PC-9 (cell line): ENCODE data around the gene SIX2. TPM values are rescaled to one million over a fixed set of nuclear protein-coding genes. Genes with fewer than 3 reads are reported as not detected.

Source experiments
- BruUV-seq: library from RNA; stranded (reverse); fragments of 400-500 nt; replicated peaks from 2 replicates; lab custom pipeline; 2021; lab: Mats Ljungman, UMichigan
- CTCF ChIA-PET: fragments of 300-600 bp; sonication (Branson Sonifier 250); formaldehyde crosslinking; loops from one replicate; lab custom pipeline; 2022; ENCODE audit warnings: antibody characterized with exemption; lab: Charles Lee
- POLR2A ChIA-PET: fragments of 300-600 bp; sonication (Branson Sonifier 250); formaldehyde crosslinking; loops from one replicate; lab custom pipeline; 2022; ENCODE audit warnings: antibody characterized with exemption; ENCODE audit not compliant: unreplicated experiment; lab: Charles Lee
- DNase-seq, 2 experiments: peaks; one replicate each; pipeline versions ENCODE4 v3.0.0 to v3.0.0-alpha.2; 2015 to 2022; ENCODE audit warnings: mixed read lengths in 1 of 2
- H2AFZ ChIP-seq: fragments of 200-600 bp; sonication (generic); 2 replicates; pipeline ENCODE4 v1.8.1; 2017; ENCODE audit warnings: antibody characterized with exemption
- H3F3A ChIP-seq: fragments of 200-600 bp; sonication (generic); 2 replicates; pipeline ENCODE4 v1.8.1; 2017; ENCODE audit warnings: antibody characterized with exemption, mild to moderate bottlenecking, low read depth; ENCODE audit not compliant: insufficient read depth
- H3K27ac ChIP-seq: fragments of 200-600 bp; sonication (generic); 2 replicates; pipeline ENCODE4 v1.6.1; 2016; ENCODE audit warnings: mixed run types
- H3K27me3 ChIP-seq: fragments of 200-600 bp; sonication (generic); 2 replicates; pipeline ENCODE4 v1.6.1; 2016; ENCODE audit warnings: low read depth, mixed run types; ENCODE audit not compliant: insufficient read depth
- H3K36me3 ChIP-seq: fragments of 200-600 bp; sonication (generic); 2 replicates; pipeline ENCODE4 v1.6.1; 2016; ENCODE audit warnings: low read depth, mixed run types
- H3K4me1 ChIP-seq: fragments of 200-600 bp; sonication (generic); replicated peaks from 2 replicates; pipeline ENCODE4 v1.6.1; 2016; ENCODE audit warnings: mixed run types; ENCODE audit not compliant: insufficient read depth
- H3K4me2 ChIP-seq: fragments of 200-600 bp; sonication (generic); 2 replicates; pipeline ENCODE4 v1.6.1; 2017; ENCODE audit warnings: mixed run types
- H3K4me3 ChIP-seq: fragments of 200-600 bp; sonication (generic); 2 replicates; pipeline ENCODE4 v1.6.1; 2016; ENCODE audit warnings: mixed run types
- H3K79me2 ChIP-seq: fragments of 200-600 bp; sonication (generic); 2 replicates; pipeline ENCODE4 v1.6.1; 2017; ENCODE audit warnings: low read depth, mixed run types
- H3K9me2 ChIP-seq: fragments of 200-600 bp; sonication (generic); 2 replicates; pipeline ENCODE4 v1.8.1; 2017; ENCODE audit warnings: mild to moderate bottlenecking; ENCODE audit not compliant: insufficient read depth
- H3K9me3 ChIP-seq: fragments of 200-600 bp; sonication (generic); 2 replicates; pipeline ENCODE4 v1.8.1; 2016; ENCODE audit warnings: low read depth; ENCODE audit not compliant: insufficient read depth
- H4K20me1 ChIP-seq: fragments of 200-600 bp; sonication (generic); 2 replicates; pipeline ENCODE4 v1.8.1; 2017; ENCODE audit not compliant: insufficient read depth
- CTCF ChIP-seq: fragments of 200-600 bp; sonication (generic); conservative IDR thresholded peaks from 2 replicates; pipeline ENCODE4 v1.6.1; 2017; ENCODE audit warnings: mixed run types, antibody characterized with exemption, mild to moderate bottlenecking, moderate library complexity
- EZH2 ChIP-seq: fragments of 200-600 bp; sonication (generic); IDR thresholded peaks from 2 replicates; pipeline ENCODE4 v1.8.0; 2017; ENCODE audit warnings: antibody characterized with exemption, low read depth
- intact Hi-C: fragments of 100-400 bp; cut with micrococcal nuclease; formaldehyde crosslinking; loops from one replicate; pipeline ENCODE4 v1.10.0; 2022; ENCODE audit not compliant: unreplicated experiment
- total RNA-seq: library from RNA; stranded (reverse); gene quantifications from 2 replicates; pipeline ENCODE4 v1.2.3, GENCODE V29; 2021

The SIX2 gene
- total RNA-seq, 1 experiment from 2014 or later = 10.2 TPM

- no peaks in the 10 kb centered on the region for H3K36me3 ChIP-seq
- H3K9me2 ChIP-seq = no peaks in the 10 kb centered on the region
- TF ChIP-seq CTCF (no peak), EZH2 (no peak)
- no peak for DNase-seq
- intact Hi-C loops = no loop called here
- H3K4me3 ChIP-seq = no peak overlapping the region
- no peaks in the 10 kb centered on the region for H3K4me1 ChIP-seq
- no peaks in the 10 kb centered on the region for H4K20me1 ChIP-seq
- ChIA-PET CTCF (no interaction called here), POLR2A (no interaction called here)
- no peaks in the 10 kb centered on the region for H3K79me2 ChIP-seq
- no peak overlapping the region for H3K27ac ChIP-seq
- no peaks in the 10 kb centered on the region for H3F3A ChIP-seq
- no peak overlapping the region for H2AFZ ChIP-seq
- no peaks in the 10 kb centered on the region for H3K27me3 ChIP-seq
- H3K9me3 ChIP-seq = no peaks in the 10 kb centered on the region
- no TSS peak for BruUV-seq
- no peak overlapping the region for H3K4me2 ChIP-seq
These were observed 43.2 kb upstream of the SIX2 start for GRCh38 chr2:45052388-45052928.

- Histone ChIP-seq H3K4me1 (no peaks in the 10 kb centered on the region), H3K27me3 (no peaks in the 10 kb centered on the region), H2AFZ (no peak overlapping the region), H3K4me2 (no peak overlapping the region), H3F3A (no peaks in the 10 kb centered on the region), H3K9me3 (no peaks in the 10 kb centered on the region), H3K36me3 (no peaks in the 10 kb centered on the region), H4K20me1 (no peaks in the 10 kb centered on the region), H3K4me3 (no peak overlapping the region), H3K79me2 (no peaks in the 10 kb centered on the region), H3K9me2 (no peaks in the 10 kb centered on the region), H3K27ac (no peak overlapping the region)
- intact Hi-C loops = no loop called here
- no peak for DNase-seq
- no peak for TF ChIP-seq EZH2
- TF ChIP-seq CTCF = no peak
- ChIA-PET CTCF (no interaction called here), POLR2A (no interaction called here)
- BruUV-seq = no TSS peak
These were observed 40.5 kb upstream of the SIX2 start for GRCh38 chr2:45049569-45050336.

GRCh38 chr2:45047301-45047700, 38.0 kb upstream of the SIX2 start:
- no peak overlapping the region for H3K4me2 ChIP-seq
- H3K4me3 ChIP-seq = no peak overlapping the region
- no TSS peak for BruUV-seq
- no peak overlapping the region for H2AFZ ChIP-seq
- POLR2A ChIA-PET = no interaction called here
- CTCF ChIA-PET = no interaction called here
- H3K27ac ChIP-seq = no peak overlapping the region
- H3K79me2 ChIP-seq = no peaks in the 10 kb centered on the region
- no peak for DNase-seq
- no peaks in the 10 kb centered on the region for H3K36me3 ChIP-seq
- no peaks in the 10 kb centered on the region for H4K20me1 ChIP-seq
- intact Hi-C loops = no loop called here
- H3F3A ChIP-seq = no peaks in the 10 kb centered on the region
- TF ChIP-seq EZH2 (no peak), CTCF (no peak)
- H3K4me1 ChIP-seq = no peaks in the 10 kb centered on the region
- no peaks in the 10 kb centered on the region for H3K9me3 ChIP-seq
- no peaks in the 10 kb centered on the region for H3K9me2 ChIP-seq
- no peaks in the 10 kb centered on the region for H3K27me3 ChIP-seq
